Calu3 (cell line): ENCODE measurements around the gene CARD14. TPM values are rescaled to one million over a fixed set of nuclear protein-coding genes. Genes with fewer than 3 reads are reported as not detected.
"Not testable (repeated sequence)": the region's sequence is repeated elsewhere in the genome, so short reads cannot be mapped to it uniquely, and the experiment has no call there.

ENCODE experiments used
- BruUV-seq: library from RNA; stranded (reverse); fragments of 400-500 nt; replicated peaks from 2 replicates; lab custom pipeline; 2021; lab: Mats Ljungman, UMichigan
- CTCF ChIA-PET: fragments of 300-600 bp; sonication (Branson Sonifier 250); formaldehyde crosslinking; loops from one replicate; lab custom pipeline; 2022; ENCODE audit warnings: antibody characterized with exemption; lab: Charles Lee
- DNase-seq: peaks from one replicate; pipeline ENCODE4 v3.0.0; 2022
- H3K27ac Mint-ChIP-seq: one replicate; pipeline ENCODE4 v1.8.0; 2022; ENCODE audit warnings: mixed read lengths; ENCODE audit not compliant: unreplicated experiment
- H3K27me3 Mint-ChIP-seq: one replicate; pipeline ENCODE4 v1.8.0; 2022; ENCODE audit warnings: mixed read lengths; ENCODE audit not compliant: unreplicated experiment
- H3K36me3 Mint-ChIP-seq: one replicate; pipeline ENCODE4 v1.8.0; 2022; ENCODE audit warnings: mild to moderate bottlenecking, moderate library complexity, mixed read lengths; ENCODE audit not compliant: insufficient read depth, unreplicated experiment
- H3K4me1 Mint-ChIP-seq: one replicate; pipeline ENCODE4 v1.8.0; 2022; ENCODE audit warnings: mild to moderate bottlenecking, low read depth, mixed read lengths; ENCODE audit not compliant: unreplicated experiment
- H3K4me3 Mint-ChIP-seq: one replicate; pipeline ENCODE4 v1.8.0; 2022; ENCODE audit warnings: mild to moderate bottlenecking, low read depth, moderate library complexity, mixed read lengths; ENCODE audit not compliant: unreplicated experiment
- H3K9me3 Mint-ChIP-seq: one replicate; pipeline ENCODE4 v1.8.0; 2022; ENCODE audit warnings: low read depth, mixed read lengths; ENCODE audit not compliant: unreplicated experiment
- CTCF ChIP-seq: fragments of 200-600 bp; IDR thresholded peaks from one replicate; pipeline ENCODE4 v1.8.0; 2022; ENCODE audit warnings: antibody characterized with exemption; ENCODE audit not compliant: unreplicated experiment
- intact Hi-C: fragments of 100-400 bp; cut with micrococcal nuclease; formaldehyde crosslinking; loops from one replicate; pipeline ENCODE4 v1.10.0; 2022; ENCODE audit not compliant: unreplicated experiment
- total RNA-seq: library from RNA; stranded (reverse); gene quantifications from 2 replicates; pipeline ENCODE4 v1.2.3, GENCODE V29; 2022

CARD14 gene
- total RNA-seq, 1 experiment from 2014 or later = 7.4 TPM

DNA sequence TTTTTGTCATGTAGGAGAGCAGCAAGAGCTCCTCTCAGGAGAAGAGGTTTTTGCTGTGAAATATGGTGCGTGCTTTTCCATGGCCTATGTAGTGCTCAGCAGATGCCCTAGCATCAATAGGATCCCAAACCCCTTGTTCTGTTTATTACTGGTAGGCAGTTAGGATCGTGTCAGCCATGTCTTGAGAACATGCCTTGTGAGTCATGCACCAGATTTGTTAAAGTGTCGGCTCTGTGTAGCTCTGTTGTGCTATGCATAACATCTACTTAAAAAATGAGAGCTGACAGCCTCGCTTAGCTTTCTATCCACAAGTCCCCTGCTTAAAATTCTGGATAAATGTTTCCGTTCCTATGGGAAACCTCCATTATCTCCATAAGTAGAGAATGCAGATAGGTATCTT is 18.5 kb upstream of the CARD14 start:
- no peak overlapping the region for H3K4me3 Mint-ChIP-seq
- DNase-seq = no peak
- intact Hi-C loops = no loop called here
- H3K9me3 Mint-ChIP-seq = no peaks in the 10 kb centered on the region
- no peak overlapping the region for H3K27ac Mint-ChIP-seq
- H3K36me3 Mint-ChIP-seq = peaks cover 21% of the 10 kb centered on the region
- no peaks in the 10 kb centered on the region for H3K27me3 Mint-ChIP-seq
- no peak for TF ChIP-seq CTCF
- CTCF ChIA-PET = no interaction called here
- no TSS peak for BruUV-seq
- peaks cover 17% of the 10 kb centered on the region for H3K4me1 Mint-ChIP-seq

- H3K4me3 Mint-ChIP-seq = no peak overlapping the region
- H3K27ac Mint-ChIP-seq = no peak overlapping the region
- CTCF ChIA-PET = no interaction called here
- intact Hi-C loops = no loop called here
- peaks cover 16% of the 10 kb centered on the region for H3K4me1 Mint-ChIP-seq
- H3K27me3 Mint-ChIP-seq = no peaks in the 10 kb centered on the region
- DNase-seq = no peak
- H3K9me3 Mint-ChIP-seq = no peaks in the 10 kb centered on the region
- peaks cover 14% of the 10 kb centered on the region for H3K36me3 Mint-ChIP-seq
- BruUV-seq = no TSS peak
- TF ChIP-seq CTCF = no peak
Measured at GRCh38 chr17:80152081-80152702, 17.6 kb upstream of the CARD14 start.

- TF ChIP-seq CTCF = no peak
- Mint-ChIP-seq H3K27me3 (no peaks in the 10 kb centered on the region), H3K4me3 (no peak overlapping the region), H3K9me3 (no peaks in the 10 kb centered on the region), H3K36me3 (peaks cover 6% of the 10 kb centered on the region), H3K27ac (no peak overlapping the region), H3K4me1 (peaks cover 16% of the 10 kb centered on the region)
- no TSS peak for BruUV-seq
- no peak for DNase-seq
- CTCF ChIA-PET = no interaction called here
- intact Hi-C loops = no loop called here
Measured at GRCh38 chr17:80153004-80153403, 16.8 kb upstream of the CARD14 start.

DNA sequence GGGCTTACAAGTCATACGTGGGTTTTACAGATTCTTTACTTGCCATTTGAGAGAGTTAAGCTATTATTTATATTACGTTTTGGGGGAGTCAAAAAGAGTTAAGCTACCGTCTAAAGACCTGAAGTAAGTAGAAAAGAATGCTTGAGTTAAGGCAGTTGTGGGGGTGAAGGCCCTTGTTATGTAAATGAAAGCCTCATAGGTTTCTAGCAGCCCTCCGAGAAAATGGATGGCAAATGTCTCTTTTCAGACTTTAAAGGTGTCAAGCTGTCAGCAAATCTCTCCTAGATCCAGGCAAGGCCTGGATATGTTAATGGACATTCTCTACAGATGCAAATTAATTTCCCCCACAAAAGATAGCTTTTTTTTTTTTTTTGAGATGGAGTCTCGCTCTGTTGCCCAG is 15.7 kb upstream of the CARD14 start:
- H3K9me3 Mint-ChIP-seq = no peaks in the 10 kb centered on the region
- peaks cover 3% of the 10 kb centered on the region for H3K27me3 Mint-ChIP-seq
- no peak overlapping the region for H3K4me3 Mint-ChIP-seq
- H3K36me3 Mint-ChIP-seq = no peaks in the 10 kb centered on the region
- TF ChIP-seq CTCF = no peak
- peaks cover 16% of the 10 kb centered on the region for H3K4me1 Mint-ChIP-seq
- CTCF ChIA-PET = no interaction called here
- no peak overlapping the region for H3K27ac Mint-ChIP-seq
- intact Hi-C loops = no loop called here
- no TSS peak for BruUV-seq
- DNase-seq = no peak

DNA sequence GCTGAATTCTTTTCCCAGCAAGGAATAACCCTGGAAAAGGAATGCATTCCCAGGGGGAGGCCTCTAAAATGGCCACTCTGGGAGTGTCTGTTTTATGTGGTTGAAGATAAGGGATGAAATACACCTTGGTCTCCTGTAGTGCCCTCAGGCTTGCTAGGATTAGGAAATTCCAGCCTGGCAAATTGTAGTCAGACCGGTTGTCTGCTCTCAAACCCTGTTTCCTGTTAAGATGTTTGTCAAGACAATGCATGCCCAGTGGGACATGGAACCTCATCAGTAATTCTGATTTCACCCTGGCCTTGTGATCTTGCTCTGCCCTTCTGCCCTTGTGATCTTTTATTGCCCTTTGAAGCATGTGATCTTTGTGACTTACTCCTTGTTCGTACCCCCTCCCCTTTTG is 14.2 kb upstream of the CARD14 start:
- H3K27ac Mint-ChIP-seq, BruUV-seq, CTCF ChIA-PET, H3K9me3 Mint-ChIP-seq, H3K36me3 Mint-ChIP-seq, intact Hi-C loops, H3K4me3 Mint-ChIP-seq: not testable (repeated sequence)
- Mint-ChIP-seq H3K27me3 (peaks cover 17% of the 10 kb centered on the region), H3K4me1 (peaks cover 16% of the 10 kb centered on the region)
- DNase-seq = peak; percentile 56
